ENCODE measurements around the gene PLXNA2. TPM values are rescaled to one million over a fixed set of nuclear protein-coding genes. Genes with fewer than 3 reads are reported as not detected.

The PLXNA2 gene
- polyA plus RNA-seq, 4 donors: 10.0 to 20.0 (median 15.1) TPM

DNA sequence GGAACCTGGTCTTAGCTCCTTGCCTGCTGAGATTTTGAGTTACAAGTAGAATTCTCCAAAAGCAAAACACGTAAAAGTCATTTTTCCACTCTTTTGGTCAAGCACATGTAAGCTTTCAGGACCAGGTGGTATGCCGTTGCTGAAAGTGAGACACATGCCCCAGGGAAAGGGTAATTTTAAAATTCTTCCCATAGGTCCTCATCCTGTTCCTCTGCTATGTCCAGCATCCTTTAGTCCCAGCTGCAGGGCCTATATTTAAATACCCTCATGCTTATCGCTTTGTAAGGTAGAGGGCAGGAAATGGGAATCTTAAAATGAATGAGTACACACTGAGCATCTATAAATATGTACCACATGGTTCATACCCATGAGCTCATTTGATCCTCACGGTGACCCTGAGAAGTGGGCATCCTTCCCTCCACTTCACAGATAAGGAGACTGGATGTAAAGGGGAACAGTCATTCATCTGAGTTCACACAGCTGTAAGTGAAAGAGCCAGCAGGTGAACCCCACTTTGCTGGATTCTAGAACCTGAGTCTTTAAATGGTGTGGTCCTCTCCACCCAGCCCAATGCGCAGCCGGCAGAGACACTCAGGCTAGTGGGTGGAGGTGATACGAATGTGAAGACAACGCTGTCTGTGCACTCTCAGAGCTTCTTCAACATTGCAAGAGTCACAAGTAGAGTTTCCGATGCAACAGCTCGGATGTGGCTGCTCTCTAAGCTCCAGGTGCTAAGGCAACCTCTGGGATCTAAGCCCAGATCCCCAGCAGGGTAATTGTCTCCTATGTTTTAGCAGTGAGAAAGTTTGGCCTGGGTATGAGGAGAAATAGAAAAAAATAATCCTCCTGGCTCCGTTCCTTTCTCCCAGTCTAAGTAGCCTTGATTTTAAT, 163.5 kb downstream of the PLXNA2 start:
- no peak for DNase-seq (ENCODE audit: low read depth in 4 of 4, low spot score in 2 of 4)

DNA sequence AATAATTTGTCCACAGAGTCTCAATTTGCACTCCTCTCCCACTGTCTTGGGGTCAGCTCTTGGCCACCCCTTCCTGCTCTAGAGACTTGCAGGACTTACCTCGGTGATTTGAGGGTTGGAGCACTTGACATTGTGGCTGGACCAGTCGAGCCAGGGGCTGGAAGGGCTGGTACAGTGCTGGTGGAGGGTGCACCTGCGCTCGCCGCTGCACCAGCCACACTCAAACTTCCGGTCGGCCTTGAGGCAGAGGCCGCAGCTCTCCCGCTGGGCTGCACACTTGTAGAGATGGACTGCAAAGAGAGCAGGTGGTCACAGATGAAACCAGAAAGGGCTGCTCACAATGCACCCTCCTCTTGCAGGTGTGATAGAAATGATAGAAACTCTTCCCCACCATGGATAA, 165.0 kb downstream of the PLXNA2 start:
- no peak for DNase-seq (ENCODE audit: low read depth in 4 of 4, low spot score in 2 of 4)

DNA sequence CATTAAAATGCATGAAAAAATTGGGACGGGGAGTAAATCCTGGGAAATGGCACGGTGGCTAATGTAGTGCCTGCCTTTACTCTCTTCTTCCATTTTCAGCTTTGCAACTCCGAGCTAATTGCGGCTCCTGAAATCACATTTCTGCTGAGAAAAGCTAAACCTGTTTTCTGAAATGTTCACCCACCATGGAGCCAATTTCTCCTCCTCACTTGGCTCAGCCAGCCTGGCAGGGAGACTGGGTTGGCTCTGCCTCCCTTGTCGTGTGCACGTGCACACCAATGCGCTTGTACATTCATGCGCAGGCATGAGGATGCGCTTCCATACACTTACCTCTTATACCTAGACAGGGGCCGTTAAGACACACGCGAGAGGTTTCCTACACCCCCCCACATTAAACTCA, 165.4 kb downstream of the PLXNA2 start:
- no peak for DNase-seq (ENCODE audit: low read depth in 4 of 4, low spot score in 2 of 4)

DNA sequence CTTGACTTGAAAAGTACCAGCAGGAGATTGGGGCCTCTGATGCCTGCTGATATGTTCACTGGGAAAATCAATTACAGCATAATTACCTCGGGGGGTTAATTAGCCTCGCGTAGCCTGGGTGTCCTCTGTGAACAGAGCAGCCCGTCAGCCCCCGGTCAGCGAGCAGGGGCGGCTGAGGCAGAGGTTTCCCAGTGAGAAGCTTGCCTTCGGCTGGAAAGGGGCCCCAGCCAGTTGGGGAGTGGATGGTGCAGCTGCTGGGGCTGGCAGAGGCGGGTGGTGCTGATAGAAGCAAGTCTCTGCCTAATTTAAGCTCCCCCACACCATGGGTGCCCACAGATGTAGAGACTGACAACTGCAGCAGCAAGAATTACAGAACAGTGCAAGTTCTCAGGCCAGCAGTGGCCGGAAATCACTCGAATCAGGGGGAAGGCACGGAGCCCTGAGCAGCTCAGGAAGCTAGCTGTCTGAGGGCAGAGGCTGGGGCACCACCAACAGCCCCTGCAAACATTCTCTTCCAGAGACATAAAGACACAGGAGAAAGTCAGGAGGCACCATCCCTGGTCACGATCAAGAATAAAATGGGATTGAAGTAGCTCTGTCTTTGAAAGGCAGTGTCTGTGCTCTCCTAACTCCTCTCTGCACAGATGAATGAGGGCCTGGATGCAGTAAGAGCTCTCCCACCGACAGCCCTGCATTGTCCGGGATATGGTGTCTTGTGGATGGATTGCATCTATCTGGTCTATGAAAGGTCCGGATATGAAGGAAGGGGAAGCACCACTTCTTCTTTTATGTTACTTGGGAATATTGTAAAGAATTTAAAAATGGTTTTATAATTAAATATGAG, 166.7 kb downstream of the PLXNA2 start:
- DNase-seq (ENCODE audit: low read depth in 4 of 4, low spot score in 2 of 4): no peak

DNA sequence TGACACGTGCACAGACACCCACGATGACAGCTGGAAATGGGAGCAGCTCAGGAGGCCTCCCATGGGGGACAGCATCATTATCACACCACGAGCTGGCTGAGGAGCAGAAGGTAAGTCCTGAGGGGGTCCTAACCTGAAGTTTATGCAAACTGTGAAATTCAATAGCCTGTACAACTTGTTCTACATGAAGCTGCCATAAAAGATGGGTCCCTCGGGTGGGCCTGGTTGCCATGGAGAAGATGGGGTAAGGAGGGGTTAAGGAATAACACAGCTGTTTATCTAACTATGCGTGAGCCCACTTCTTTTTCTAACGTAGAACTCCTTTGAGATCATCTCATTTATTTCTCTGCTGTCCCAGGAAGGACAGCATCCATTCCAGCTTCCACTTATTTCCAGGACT, 169.8 kb downstream of the PLXNA2 start:
- DNase-seq (ENCODE audit: low read depth in 4 of 4, low spot score in 2 of 4): no peak

DNA sequence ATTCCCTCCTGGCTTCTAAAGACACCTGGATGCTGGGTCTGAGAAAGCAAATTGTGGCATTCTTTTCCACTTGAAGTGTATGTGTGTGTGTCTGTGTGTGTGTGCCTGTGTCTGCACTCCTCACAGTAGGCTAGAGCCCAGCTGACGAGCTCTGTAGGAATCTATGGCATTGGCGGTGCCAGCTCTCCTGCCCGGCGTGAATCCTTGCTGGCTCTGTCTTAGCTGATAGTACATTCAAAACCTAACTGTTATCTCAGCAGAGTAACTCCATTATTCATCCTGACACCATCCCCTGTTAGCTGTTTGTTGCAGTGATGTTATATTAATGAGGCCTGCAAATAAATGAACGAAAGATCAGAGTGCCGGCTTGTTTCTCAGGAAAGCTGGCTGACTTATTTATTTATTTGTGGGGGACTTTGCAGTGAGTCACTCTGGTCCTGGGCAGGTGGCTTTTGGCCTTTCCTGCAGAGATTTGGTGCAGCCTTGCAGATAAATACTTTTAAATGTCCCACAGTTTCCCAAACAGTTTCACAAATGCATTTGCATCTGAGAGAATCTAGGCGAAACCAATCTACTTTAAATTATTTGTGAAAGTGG, 172.7 kb downstream of the PLXNA2 start:
- no peak for DNase-seq (ENCODE audit: low read depth in 4 of 4, low spot score in 2 of 4)

DNA sequence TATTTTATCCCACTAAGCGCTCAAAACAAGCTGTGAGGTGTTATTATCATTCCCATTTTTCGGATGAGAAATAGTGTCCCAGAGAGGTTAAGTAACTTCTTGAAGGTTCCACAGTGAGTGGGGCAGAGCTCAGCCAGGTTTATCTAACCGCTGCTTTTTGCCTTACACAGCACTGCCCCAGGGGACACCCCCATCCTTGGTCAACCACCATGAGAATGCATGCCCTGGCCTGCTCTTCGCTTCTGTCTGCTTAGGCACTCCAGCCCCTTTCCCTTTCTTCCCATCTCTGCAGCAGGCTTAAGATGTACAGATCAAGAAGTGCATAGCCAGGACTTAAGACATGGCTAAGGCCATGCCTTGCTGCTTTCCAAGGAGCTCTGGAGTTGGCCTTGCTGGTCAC, 174.3 kb downstream of the PLXNA2 start:
- DNase-seq (ENCODE audit: low read depth in 4 of 4, low spot score in 2 of 4): no peak

DNA sequence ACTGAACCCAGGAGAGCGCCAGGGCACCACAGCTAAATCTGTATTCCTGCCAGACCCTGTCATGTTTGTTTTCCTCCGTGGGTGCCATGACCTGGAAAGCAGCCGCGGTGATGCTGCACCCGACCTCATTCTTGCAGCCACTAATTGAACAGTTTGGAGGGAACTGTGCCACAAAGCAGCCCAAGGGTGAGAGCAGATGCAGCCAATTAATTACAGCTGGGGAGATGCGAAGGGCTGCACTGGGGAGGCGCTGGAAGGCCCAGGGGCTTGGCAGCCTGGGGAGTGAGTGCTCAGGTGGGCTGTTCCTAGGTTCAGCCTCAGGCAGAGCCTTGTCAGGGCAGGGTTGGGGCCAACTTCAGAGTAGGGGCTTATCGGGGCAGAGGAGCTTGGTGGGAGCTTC, 174.9 kb downstream of the PLXNA2 start:
- DNase-seq (ENCODE audit: low read depth in 4 of 4, low spot score in 2 of 4): no peak

DNA sequence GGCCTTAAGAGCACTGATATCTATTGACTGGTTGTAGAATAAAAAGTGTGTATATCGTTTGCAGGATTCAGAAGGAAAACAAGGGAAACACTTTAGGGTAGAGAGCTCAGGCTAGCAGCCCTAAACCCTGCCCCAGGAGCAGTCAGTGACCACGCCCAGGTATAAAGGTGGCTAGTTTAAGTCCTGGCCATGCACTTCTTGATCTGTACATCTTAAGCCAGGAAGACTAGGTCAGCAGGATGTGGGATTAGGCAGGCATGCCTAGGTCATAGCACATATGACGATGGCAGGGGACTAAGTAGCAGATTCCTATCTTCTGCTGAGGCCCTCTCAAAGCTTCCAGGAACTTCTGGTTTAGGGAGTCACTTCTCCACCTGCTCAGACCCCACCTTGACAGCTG, 175.3 kb downstream of the PLXNA2 start:
- no peak for DNase-seq (ENCODE audit: low read depth in 4 of 4, low spot score in 2 of 4)

DNA sequence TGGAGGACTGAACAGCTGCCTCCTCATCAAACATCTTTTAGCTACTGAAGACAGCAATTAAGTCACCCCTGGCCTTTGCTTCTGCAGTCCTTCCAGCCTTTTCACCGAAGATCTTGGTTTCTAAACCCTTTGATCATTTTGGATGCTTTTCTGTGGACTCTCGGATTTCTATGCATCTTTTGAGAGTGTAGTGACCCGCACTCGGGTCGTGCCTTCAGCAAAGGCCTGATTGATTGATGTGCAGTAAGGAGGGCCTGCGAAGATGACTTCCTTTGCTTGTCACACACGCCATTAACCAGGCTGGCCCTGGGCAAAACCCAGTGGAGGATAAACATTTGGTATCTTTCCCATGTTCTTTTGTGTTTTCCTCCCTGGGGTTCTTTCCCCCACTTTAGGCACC, 175.8 kb downstream of the PLXNA2 start:
- no peak for DNase-seq (ENCODE audit: low read depth in 4 of 4, low spot score in 2 of 4)

DNA sequence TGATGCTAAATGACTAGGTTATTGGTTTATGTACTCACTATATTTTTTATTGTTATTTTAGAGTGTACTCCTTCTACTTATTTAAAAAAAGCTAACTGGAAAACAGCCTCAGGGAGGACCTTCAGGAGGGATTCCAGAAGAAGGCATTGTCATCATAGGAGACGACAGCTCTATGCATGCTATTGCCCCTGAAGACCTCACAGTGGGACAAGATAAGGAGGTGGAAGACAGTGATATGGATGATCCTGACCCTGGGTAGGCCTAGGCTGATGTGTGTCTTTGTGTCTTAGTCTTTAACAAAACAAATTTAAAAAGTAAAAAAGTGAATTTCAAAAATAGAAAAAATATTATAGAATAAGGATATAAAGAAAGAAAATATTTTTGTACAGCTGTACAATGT, 177.6 kb downstream of the PLXNA2 start:
- no peak for DNase-seq (ENCODE audit: low read depth in 4 of 4, low spot score in 2 of 4)

DNA sequence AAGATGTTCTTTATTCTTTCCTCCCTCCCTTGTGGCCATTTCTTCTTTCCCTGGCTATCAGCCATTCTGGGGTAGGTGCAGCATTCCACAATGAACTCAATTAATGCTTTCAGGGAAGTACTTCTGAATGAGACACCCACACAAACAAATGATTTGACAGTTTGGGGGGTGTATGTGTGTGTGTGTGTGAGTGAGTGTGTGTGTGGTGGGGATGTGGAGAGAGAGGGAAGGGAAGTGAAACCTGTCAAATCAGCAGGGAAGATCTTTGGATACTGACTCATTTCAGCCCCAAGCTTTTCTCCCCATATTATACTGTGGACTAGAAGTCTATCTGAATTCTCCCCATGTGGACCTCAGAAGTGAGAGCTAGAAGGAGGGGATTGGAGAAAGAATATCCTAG, 178.3 kb downstream of the PLXNA2 start:
- DNase-seq (ENCODE audit: low read depth in 4 of 4, low spot score in 2 of 4): no peak

DNA sequence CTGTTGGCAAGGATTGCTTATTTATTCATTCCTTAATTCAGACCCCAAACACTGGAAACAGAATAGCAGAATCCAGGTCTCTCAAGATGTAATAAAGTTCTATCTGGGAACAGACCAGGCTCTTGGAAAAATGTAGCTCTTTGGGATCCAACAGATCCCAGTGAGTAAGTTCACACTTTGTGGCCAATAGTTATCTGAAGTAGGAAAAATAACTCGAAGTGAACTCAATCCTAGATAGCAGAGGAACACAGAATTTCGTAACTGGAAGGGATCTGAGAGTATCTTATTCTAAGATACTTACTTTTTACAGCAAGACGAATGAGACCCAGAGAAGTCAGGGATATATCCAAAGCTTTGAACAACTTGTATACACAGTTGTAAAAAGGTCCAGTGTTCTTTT, 182.6 kb downstream of the PLXNA2 start:
- no peak for DNase-seq (ENCODE audit: low read depth in 4 of 4, low spot score in 2 of 4)

DNA sequence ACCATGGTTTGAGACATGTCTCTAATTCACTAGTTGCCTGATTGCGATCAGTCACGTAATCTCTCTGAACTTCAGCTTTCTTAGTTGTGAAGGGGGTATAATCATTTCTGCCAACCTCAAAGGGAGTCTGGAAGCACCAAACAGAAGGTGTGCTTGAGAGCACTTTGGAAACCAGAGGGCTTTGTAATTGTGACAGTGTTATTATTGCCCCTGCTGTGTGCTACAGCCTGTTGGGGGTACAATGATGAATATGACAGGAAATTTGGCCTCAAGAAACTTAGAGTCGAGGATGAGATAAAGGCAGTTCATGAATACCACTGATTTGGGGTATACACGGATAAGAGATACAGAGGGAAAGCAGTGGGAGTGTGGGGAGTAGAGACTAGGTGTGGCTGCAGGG, 183.1 kb downstream of the PLXNA2 start:
- no peak for DNase-seq (ENCODE audit: low read depth in 4 of 4, low spot score in 2 of 4)

DNA sequence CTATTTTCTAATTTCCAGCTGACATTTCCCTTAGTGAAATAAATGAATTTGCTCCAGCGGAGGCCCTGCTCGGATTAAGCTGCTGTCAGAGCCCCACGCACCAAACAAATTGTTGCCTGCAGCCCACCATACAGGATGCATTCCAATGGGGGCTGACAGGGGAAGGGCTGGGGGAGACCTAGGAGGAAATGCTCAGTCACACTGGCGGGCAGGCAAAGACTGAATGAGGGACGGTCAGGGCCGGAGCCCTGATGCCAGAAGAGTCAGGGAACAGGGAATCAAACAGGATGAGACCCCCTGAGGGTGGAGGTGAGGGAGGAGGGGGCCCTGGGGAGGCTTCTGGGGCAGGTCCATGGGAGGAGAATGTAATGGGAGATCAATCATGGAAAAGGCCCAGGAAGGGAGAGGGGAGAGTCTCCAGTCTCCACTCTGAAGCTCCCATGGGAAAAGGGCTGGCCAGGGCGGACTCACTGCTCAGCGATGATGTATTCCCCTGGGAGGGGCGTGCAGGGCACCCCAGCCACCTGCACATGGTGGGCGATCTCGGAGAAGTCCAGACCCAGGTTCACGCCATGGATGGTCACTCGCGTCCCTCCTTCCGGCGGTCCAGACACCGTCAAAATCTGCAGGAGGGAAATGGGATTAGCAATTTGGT, 183.8 kb downstream of the PLXNA2 start:
- no peak for DNase-seq (ENCODE audit: low read depth in 4 of 4, low spot score in 2 of 4)

DNA sequence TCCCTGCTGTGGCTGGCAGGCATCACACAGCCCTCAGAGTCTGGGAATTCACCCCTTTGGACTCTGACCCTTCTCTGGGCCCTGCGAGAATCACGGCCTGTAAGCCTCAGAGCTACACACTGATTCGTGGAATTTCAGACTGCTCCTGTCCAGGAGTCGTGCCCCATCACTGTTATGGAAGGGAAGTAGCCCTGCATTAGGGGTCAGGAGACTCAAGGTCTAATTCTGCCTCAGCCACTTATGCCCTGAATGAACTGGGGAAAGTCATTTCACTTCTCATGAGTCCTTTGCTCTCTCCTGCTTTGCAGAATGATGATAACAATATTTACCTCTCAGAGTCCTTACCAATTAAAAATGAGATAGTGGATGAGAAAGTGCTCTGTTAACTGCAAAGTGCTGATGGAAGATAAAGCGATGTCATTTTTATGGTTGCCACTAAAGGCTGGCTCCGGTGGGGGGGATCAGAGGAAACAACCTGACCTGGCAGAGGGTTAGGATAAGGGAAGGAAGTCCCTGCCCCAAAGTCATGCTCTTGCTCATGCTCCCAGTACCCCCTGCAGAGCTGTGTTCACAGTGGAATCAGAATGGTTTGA, 184.7 kb downstream of the PLXNA2 start:
- DNase-seq (ENCODE audit: low read depth in 4 of 4, low spot score in 2 of 4): no peak

DNA sequence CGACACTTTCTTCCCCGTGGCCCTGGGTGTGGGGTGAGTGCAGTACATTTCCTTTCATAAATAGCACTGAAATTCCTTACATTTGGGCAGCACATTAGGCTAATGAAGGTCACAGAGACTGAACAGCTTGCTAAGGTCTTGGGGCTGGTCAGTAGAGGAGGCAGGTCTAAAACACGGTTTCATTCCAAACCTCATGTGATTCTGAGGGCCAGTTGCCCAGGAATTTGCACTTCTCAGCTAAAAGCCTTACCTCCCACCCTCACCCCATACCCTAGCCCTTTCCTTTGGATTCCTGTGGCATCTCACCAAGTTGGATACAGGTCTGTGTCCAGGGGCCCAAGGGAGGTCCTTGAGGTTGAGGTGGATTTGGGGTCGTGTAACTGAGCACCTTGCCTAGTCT, 185.4 kb downstream of the PLXNA2 start:
- DNase-seq (ENCODE audit: low read depth in 4 of 4, low spot score in 2 of 4): no peak

DNA sequence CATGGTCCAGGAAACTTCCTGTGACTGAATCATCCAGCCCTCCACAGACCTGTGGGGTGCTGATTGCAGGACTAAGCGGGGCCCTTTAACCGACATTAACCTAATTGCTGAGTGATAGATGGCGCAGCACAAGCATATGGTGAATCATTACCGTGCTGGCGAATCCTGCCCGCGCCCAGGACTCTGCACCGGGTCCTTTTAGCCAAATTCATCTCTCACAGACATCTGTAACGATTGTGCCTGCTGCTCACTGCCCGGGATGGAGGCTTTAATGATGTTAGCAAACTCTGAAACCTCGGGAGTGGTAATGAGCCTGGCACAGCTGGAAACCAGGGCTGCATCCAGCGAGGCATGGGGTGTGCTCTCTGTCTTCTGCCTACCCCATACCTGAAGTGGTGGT, 185.9 kb downstream of the PLXNA2 start:
- DNase-seq (ENCODE audit: low read depth in 4 of 4, low spot score in 2 of 4): no peak

DNA sequence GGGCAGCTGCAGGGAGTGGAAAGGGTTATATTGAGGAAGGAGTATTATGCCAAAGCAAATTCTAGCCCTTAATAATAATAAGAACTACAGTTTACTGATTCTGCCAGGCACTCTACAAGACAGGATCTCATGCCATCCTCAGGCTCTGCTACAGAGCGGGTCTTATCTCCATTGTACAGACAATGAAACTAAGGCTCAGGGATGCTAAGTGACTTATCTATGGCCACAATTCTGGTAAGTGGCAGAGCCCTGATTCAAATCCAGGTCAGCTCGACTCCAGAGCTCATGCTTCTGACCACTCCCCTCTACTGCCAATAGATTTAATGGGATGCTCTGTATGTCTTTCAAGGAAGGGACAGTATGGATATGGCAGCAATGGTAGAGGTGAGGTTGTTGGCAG, 187.1 kb downstream of the PLXNA2 start:
- DNase-seq (ENCODE audit: low read depth in 4 of 4, low spot score in 2 of 4): no peak

DNA sequence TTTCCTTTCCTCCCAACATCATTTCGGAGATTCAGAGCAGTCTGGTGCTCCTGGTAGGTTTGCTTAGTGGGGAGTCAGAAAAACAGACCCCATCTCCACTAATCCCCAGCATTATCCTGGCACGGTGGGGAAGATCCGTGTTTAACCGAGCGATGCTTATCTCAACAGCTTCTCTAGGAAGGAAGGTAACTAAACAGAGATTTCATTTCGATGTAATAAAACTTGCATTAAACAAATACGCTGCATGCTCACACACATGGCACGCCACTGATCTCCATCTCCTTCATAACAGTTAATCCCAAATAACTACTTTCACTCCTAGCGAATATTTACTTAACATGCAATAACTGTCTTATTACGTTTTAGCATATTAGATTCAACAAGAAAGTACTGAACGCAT, 188.6 kb downstream of the PLXNA2 start:
- no peak for DNase-seq (ENCODE audit: low read depth in 4 of 4, low spot score in 2 of 4)

All from left renal cortex interstitium (tissue), 4 donors.